Hepatocyte (in vitro differentiated cells): ENCODE data around the gene RPS6KA5. TPM values are rescaled to one million over a fixed set of nuclear protein-coding genes. Genes with fewer than 3 reads are reported as not detected.

Experiments
- DNase-seq: peaks from one replicate; pipeline ENCODE4 v3.0.0-alpha.2; 2016; ENCODE audit warnings: low spot score
- H2AFZ ChIP-seq: fragments of 200-600 bp; sonication (generic); 2 replicates; pipeline ENCODE4 v1.6.0; 2016; ENCODE audit warnings: antibody characterized with exemption, mild to moderate bottlenecking
- H3K27ac ChIP-seq: fragments of 200-600 bp; sonication (generic); 2 replicates; pipeline ENCODE4 v1.5.1; 2016; ENCODE audit warnings: mild to moderate bottlenecking
- H3K27me3 ChIP-seq: fragments of 200-600 bp; sonication (generic); 2 replicates; pipeline ENCODE4 v1.6.1; 2016
- H3K36me3 ChIP-seq: fragments of 200-600 bp; sonication (generic); replicated peaks from 2 replicates; pipeline ENCODE4 v1.5.1; 2016; ENCODE audit warnings: low read depth; ENCODE audit not compliant: insufficient read depth
- H3K4me1 ChIP-seq: fragments of 200-600 bp; sonication (generic); 2 replicates; pipeline ENCODE4 v1.5.1; 2016; ENCODE audit warnings: mild to moderate bottlenecking, moderate library complexity; ENCODE audit not compliant: insufficient read depth
- H3K4me2 ChIP-seq: fragments of 200-600 bp; sonication (generic); 2 replicates; pipeline ENCODE4 v1.6.0; 2016
- H3K4me3 ChIP-seq: fragments of 200-600 bp; sonication (generic); 2 replicates; pipeline ENCODE4 v1.5.1; 2016; ENCODE audit warnings: mild to moderate bottlenecking
- H3K79me2 ChIP-seq: fragments of 200-600 bp; sonication (generic); 2 replicates; pipeline ENCODE4 v1.6.0; 2017; ENCODE audit warnings: mild to moderate bottlenecking
- H3K9me2 ChIP-seq: fragments of 200-600 bp; sonication (generic); replicated peaks from 2 replicates; pipeline ENCODE4 v1.6.0; 2017; ENCODE audit warnings: mild to moderate bottlenecking; ENCODE audit not compliant: insufficient read depth
- H3K9me3 ChIP-seq: fragments of 200-600 bp; sonication (generic); 2 replicates; pipeline ENCODE4 v1.5.1; 2016; ENCODE audit warnings: low read depth, mild to moderate bottlenecking
- H4K20me1 ChIP-seq: fragments of 200-600 bp; sonication (generic); 2 replicates; pipeline ENCODE4 v1.6.0; 2016; ENCODE audit warnings: mild to moderate bottlenecking; ENCODE audit not compliant: insufficient read depth, poor library complexity, severe bottlenecking
- CTCF ChIP-seq: fragments of 200-600 bp; sonication (generic); IDR thresholded peaks from 2 replicates; pipeline ENCODE4 v1.5.1; 2016; ENCODE audit warnings: antibody characterized with exemption, mild to moderate bottlenecking; ENCODE audit not compliant: poor library complexity
- EZH2 ChIP-seq: fragments of 200-600 bp; sonication (generic); IDR thresholded peaks from 2 replicates; pipeline ENCODE4 v1.6.1; 2016; ENCODE audit warnings: antibody characterized with exemption, mild to moderate bottlenecking, borderline replicate concordance
- EZH2phosphoT487 ChIP-seq: fragments of 200-600 bp; sonication (generic); IDR thresholded peaks from one replicate; pipeline ENCODE4 v1.6.1; 2018; ENCODE audit warnings: antibody characterized with exemption, mild to moderate bottlenecking, low read depth, moderate library complexity; ENCODE audit not compliant: unreplicated experiment, severe bottlenecking
- WGBS: methylation state at CpG from one replicate; pipeline ENCODE4 v1.1.6; 2016; ENCODE audit warnings: low lambda C conversion rate; ENCODE audit errors: missing lambda C conversion rate; 5-methylcytosine and 5-hydroxymethylcytosine counted together
- polyA plus RNA-seq: library from polyadenylated mRNA; unstranded; fragments of >200 nt; fragmentation: Nextera tagmentation; extraction: Ambion mirVana; gene quantifications from 2 replicates; pipeline ENCODE4 v1.2.1, GENCODE V29; 2016
- total RNA-seq: library from RNA; depleted of rRNA; stranded (reverse); fragments of >200 nt; gene quantifications from 2 replicates; pipeline ENCODE4 v1.2.3, GENCODE V29; 2014

The RPS6KA5 gene
- total and polyA plus RNA-seq, 2 experiments from 2014 or later = 4.8 to 6.3 TPM

GRCh38 chr14:90812109-90812508 lies 248.3 kb downstream of the RPS6KA5 start:
- H3K9me2 ChIP-seq = no peaks in the 10 kb centered on the region
- no peak overlapping the region for H3K27ac ChIP-seq
- TF ChIP-seq EZH2phosphoT487 (no peak), CTCF (no peak), EZH2 (no peak)
- H3K27me3 ChIP-seq = no peaks in the 10 kb centered on the region
- no peaks in the 10 kb centered on the region for H3K4me1 ChIP-seq
- no peak overlapping the region for H3K4me3 ChIP-seq
- H2AFZ ChIP-seq = no peak overlapping the region
- no peaks in the 10 kb centered on the region for H3K9me3 ChIP-seq
- WGBS = 88% methylated on average over 5 of the region's 5 CpGs
- no peaks in the 10 kb centered on the region for H4K20me1 ChIP-seq
- H3K4me2 ChIP-seq = no peak overlapping the region
- peaks cover 15% of the 10 kb centered on the region for H3K79me2 ChIP-seq
- DNase-seq = no peak
- H3K36me3 ChIP-seq = no peaks in the 10 kb centered on the region

GRCh38 chr14:90811641-90812040 lies 248.8 kb downstream of the RPS6KA5 start:
- no peaks in the 10 kb centered on the region for H4K20me1 ChIP-seq
- H3K4me3 ChIP-seq = no peak overlapping the region
- no peaks in the 10 kb centered on the region for H3K4me1 ChIP-seq
- H3K9me2 ChIP-seq = no peaks in the 10 kb centered on the region
- no peak overlapping the region for H3K27ac ChIP-seq
- no peaks in the 10 kb centered on the region for H3K36me3 ChIP-seq
- TF ChIP-seq EZH2 (no peak), EZH2phosphoT487 (no peak), CTCF (no peak)
- H3K79me2 ChIP-seq = peaks cover 15% of the 10 kb centered on the region
- no peaks in the 10 kb centered on the region for H3K27me3 ChIP-seq
- no peaks in the 10 kb centered on the region for H3K9me3 ChIP-seq
- DNase-seq = no peak
- H3K4me2 ChIP-seq = no peak overlapping the region
- WGBS = 93% methylated on average over 10 of the region's 10 CpGs
- H2AFZ ChIP-seq = no peak overlapping the region

GRCh38 chr14:90810806-90811205 lies 249.6 kb downstream of the RPS6KA5 start:
- H2AFZ ChIP-seq = no peak overlapping the region
- H3K4me1 ChIP-seq = no peaks in the 10 kb centered on the region
- H3K4me2 ChIP-seq = no peak overlapping the region
- H4K20me1 ChIP-seq = no peaks in the 10 kb centered on the region
- no peak overlapping the region for H3K4me3 ChIP-seq
- H3K9me3 ChIP-seq = no peaks in the 10 kb centered on the region
- H3K79me2 ChIP-seq = peaks cover 15% of the 10 kb centered on the region
- no peaks in the 10 kb centered on the region for H3K36me3 ChIP-seq
- WGBS = 68% methylated on average over 5 of the region's 5 CpGs
- TF ChIP-seq EZH2 = no peak
- no peak for TF ChIP-seq CTCF
- TF ChIP-seq EZH2phosphoT487 = no peak
- no peak overlapping the region for H3K27ac ChIP-seq
- no peak for DNase-seq
- no peaks in the 10 kb centered on the region for H3K9me2 ChIP-seq
- no peaks in the 10 kb centered on the region for H3K27me3 ChIP-seq
